HCEC 1CT (cell line): ENCODE measurements around the gene WNT3A.

Experiments used
- DNase-seq: peaks from one replicate; pipeline ENCODE4 v3.0.0-alpha.2; 2017

Gene WNT3A

GRCh38 chr1:228104526-228105269 is 97.9 kb downstream of the WNT3A start:
- DNase-seq: no peak

DNA sequence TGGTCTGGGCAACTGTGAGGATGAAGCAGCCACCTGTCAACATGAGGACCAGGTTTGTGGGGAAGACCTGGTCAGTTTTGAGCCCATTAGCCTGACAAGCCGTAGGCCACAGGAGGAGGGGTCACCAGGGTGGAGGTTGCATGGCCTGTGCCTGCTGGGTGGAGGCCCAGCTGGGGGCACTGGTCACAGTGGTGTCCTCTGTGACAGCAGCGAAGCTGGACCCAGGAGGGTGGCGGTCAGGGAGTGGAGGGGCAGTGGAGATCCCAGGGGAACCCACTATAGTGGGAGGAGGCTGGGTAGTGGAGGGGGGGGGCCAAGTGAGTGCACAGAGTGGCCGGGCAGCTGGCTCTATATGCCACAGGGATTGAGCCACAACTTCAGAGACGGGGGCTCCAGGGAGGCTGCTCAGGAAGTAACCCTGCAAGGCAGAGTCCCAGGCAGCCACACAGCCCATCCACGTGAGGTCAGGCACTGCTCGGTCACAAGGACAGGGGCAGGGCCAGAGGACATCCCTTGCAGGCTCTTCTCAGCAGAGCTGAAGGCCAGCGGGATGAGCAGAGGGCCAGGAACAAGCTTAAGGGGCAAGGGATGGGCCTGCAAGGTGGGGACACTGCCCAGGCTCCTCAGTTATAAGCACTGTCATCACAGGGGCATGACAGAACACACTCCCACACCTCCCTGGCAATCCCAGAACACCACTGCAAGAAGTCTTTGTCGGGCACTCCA is 98.6 kb downstream of the WNT3A start:
- no peak for DNase-seq

DNA sequence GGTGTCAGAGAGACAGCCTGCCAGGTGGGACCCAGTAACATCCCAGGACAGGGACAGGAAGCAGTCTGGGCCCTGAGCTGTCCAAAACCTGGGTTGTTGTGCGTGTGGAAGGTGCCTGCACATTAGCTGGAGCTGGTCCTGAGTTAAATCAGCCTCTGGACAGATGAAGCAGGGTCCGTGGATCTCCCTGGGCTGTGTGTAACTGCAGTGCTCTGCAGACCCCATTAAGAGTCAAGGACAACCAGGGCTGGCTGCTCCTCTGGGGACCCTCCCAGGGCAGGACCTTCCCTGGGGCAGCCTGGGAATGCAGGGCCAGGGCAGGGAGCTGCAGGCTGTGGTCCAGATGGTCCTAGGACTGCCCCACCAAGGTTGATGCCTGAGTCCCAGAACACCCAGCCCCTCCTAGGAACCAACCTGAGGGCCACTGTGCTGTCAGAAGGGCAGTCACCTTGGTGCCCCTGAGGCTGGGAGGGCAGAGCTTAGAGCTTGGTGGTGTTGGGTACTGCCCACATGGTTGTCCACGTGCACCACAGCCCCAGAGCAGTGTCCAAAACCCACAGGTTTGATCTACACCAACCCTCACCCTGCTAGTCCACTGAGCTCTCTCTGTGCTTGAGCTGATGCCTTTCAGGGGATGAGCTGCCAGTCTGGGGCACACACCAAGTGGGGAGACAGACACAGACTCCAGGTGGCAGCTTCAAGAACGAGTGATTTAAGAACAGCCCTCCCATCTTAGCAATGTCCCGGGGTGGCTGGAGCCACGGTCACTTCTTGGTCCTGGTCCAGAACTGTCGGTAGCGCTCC is 99.4 kb downstream of the WNT3A start:
- no peak for DNase-seq

DNA sequence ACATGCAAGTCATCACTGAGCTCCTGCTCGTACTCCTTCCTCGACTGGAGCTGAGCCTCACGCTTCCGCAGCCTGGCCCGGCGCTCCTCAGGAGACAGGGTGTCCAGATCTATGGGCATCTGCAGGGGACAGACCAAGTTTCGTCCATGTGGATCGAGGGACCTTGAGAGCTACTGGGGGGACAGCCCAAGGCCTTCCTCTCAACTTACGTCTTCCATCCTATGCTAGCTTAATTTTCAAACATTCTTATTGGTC is 99.9 kb downstream of the WNT3A start:
- no peak for DNase-seq

GRCh38 chr1:228107636-228108035 is 100.8 kb downstream of the WNT3A start:
- DNase-seq: no peak

GRCh38 chr1:228108055-228108690 is 101.4 kb downstream of the WNT3A start:
- DNase-seq: no peak

GRCh38 chr1:228108742-228109072 is 101.9 kb downstream of the WNT3A start:
- no peak for DNase-seq

GRCh38 chr1:228109073-228109961 is 102.5 kb downstream of the WNT3A start, which contains the start of gene MRPL55:
MRPL55 (minus strand) TSS chr1:228109299; CDS start chr1:228108260, 1,039 bp downstream.
- peak; percentile 94 for DNase-seq

- no peak for DNase-seq
Measured at GRCh38 chr1:228109962-228110488, 103.2 kb downstream of the WNT3A start.

GRCh38 chr1:228110556-228110955 is 103.8 kb downstream of the WNT3A start:
- DNase-seq: no peak
